Stimulated activated CD4-positive, alpha-beta T cell treated with anti-CD3 and anti-CD28 coated beads, Interleukin-2, amount 100 ng/mL, for 48 hours (primary cell): Measurements from ENCODE around the gene MYLIP.

Source experiments
- DNase-seq, 2 donors: peaks; one replicate each; pipeline ENCODE4 v3.0.0-alpha.2; 2020

Gene MYLIP

GRCh38 chr6:16177881-16178280 is 49.0 kb downstream of the MYLIP start:
- DNase-seq, result no peak

- no peak for DNase-seq
Measured at GRCh38 chr6:16178351-16178750, 49.5 kb downstream of the MYLIP start.

- no peak for DNase-seq
Measured at GRCh38 chr6:16179063-16179462, 50.2 kb downstream of the MYLIP start.

- no peak for DNase-seq
Measured at GRCh38 chr6:16179970-16180431, 51.1 kb downstream of the MYLIP start.

GRCh38 chr6:16180696-16181438 is 52.0 kb downstream of the MYLIP start:
- no peak for DNase-seq

GRCh38 chr6:16181439-16182297 is 52.8 kb downstream of the MYLIP start:
- no peak for DNase-seq

- no peak for DNase-seq
Measured at GRCh38 chr6:16183187-16183664, 54.3 kb downstream of the MYLIP start.

GRCh38 chr6:16184129-16184528 is 55.2 kb downstream of the MYLIP start:
- no peak for DNase-seq

- DNase-seq, result no peak
Measured at GRCh38 chr6:16184551-16184950, 55.7 kb downstream of the MYLIP start.

GRCh38 chr6:16187176-16187575 is 58.3 kb downstream of the MYLIP start:
- no peak for DNase-seq

- no peak for DNase-seq
Measured at GRCh38 chr6:16190214-16190613, 61.3 kb downstream of the MYLIP start.

GRCh38 chr6:16196260-16196983 is 67.5 kb downstream of the MYLIP start:
- DNase-seq, result no peak

- no peak for DNase-seq
Measured at GRCh38 chr6:16196984-16197546, 68.2 kb downstream of the MYLIP start.
